NCI-H524 (cell line): ENCODE results near the gene PIGZ.

Source experiments
- DNase-seq, 2 experiments: peaks; one replicate each; lab custom pipeline; 2025; lab: John Stamatoyannopoulos, UW

The PIGZ gene

GRCh38 chr3:196949750-196950149 is 18.9 kb downstream of the PIGZ start:
- no peak for DNase-seq

GRCh38 chr3:196949285-196949619 is 19.4 kb downstream of the PIGZ start:
- DNase-seq = no peak

- peak; percentile 78 to 86 for DNase-seq
Observed at GRCh38 chr3:196948442-196949284, 20.0 kb downstream of the PIGZ start.

- no peak for DNase-seq
Observed at GRCh38 chr3:196947860-196948441, 20.7 kb downstream of the PIGZ start.

- no peak for DNase-seq
Observed at GRCh38 chr3:196947136-196947859, 21.3 kb downstream of the PIGZ start.

- DNase-seq = peak; percentile 86 to 95
Observed at GRCh38 chr3:196944037-196944790, 24.4 kb downstream of the PIGZ start.

- peak in 1 of 2 experiments; percentile 29 for DNase-seq
Observed at GRCh38 chr3:196942915-196943277, 25.7 kb downstream of the PIGZ start.

- DNase-seq = peak; percentile 98 to 99
Observed at GRCh38 chr3:196942226-196942914, 26.3 kb downstream of the PIGZ start, which contains the start of gene NCBP2. Gene NCBP2 (minus strand): TSS chr3:196942528. CDS start chr3:196942503, 25 bp downstream.

- DNase-seq = peak; percentile 51 to 69
Observed at GRCh38 chr3:196941729-196942225, 26.9 kb downstream of the PIGZ start.

GRCh38 chr3:196938576-196938975 is 30.1 kb downstream of the PIGZ start:
- DNase-seq = no peak

GRCh38 chr3:196938124-196938523 is 30.5 kb downstream of the PIGZ start:
- DNase-seq = no peak

- no peak for DNase-seq
Observed at GRCh38 chr3:196936288-196936687, 32.3 kb downstream of the PIGZ start.

- DNase-seq = no peak
Observed at GRCh38 chr3:196932600-196932999, 36.0 kb downstream of the PIGZ start.

GRCh38 chr3:196931828-196932587 is 36.6 kb downstream of the PIGZ start:
- no peak for DNase-seq

GRCh38 chr3:196931157-196931556 is 37.5 kb downstream of the PIGZ start:
- DNase-seq = no peak

- no peak for DNase-seq
Observed at GRCh38 chr3:196927571-196928453, 40.8 kb downstream of the PIGZ start.

GRCh38 chr3:196920733-196921132 is 47.9 kb downstream of the PIGZ start:
- no peak for DNase-seq

GRCh38 chr3:196918968-196919367 is 49.7 kb downstream of the PIGZ start:
- peak; percentile 28 to 43 for DNase-seq

GRCh38 chr3:196916995-196917394 is 51.6 kb downstream of the PIGZ start:
- no peak for DNase-seq

GRCh38 chr3:196916221-196916620 is 52.4 kb downstream of the PIGZ start:
- no peak for DNase-seq
